HepG2 (cell line): ENCODE results near the gene KRTAP17-1. TPM values are rescaled to one million over a fixed set of nuclear protein-coding genes. Genes with fewer than 3 reads are reported as not detected.

Experiments used
- ATAC-seq: fragments of 200-7000 bp; cut with Tn5 transposase; 3 replicates; pipeline ENCODE4 v1.9.1; 2020; ENCODE audit warnings: mild to moderate bottlenecking, moderate library complexity
- BruUV-seq: library from RNA; stranded (reverse); fragments of 400-500 nt; replicated peaks from 2 replicates; lab custom pipeline; 2021; lab: Mats Ljungman, UMichigan
- CTCF ChIA-PET: fragments of 300-600 bp; formaldehyde crosslinking; extraction: SDS; loops from one replicate; lab custom pipeline; 2021; ENCODE audit warnings: low total read pairs, inconsistent platforms, low intra/inter-chr PET ratio; lab: Yijun Ruan, JAX
- POLR2A ChIA-PET: fragments of 350-600 bp; sonication (Branson Sonifier 250); formaldehyde crosslinking; loops from one replicate; lab custom pipeline; 2020; ENCODE audit warnings: antibody characterized with exemption, inconsistent platforms; lab: Yijun Ruan, JAX
- DNase-seq: peaks from one replicate; pipeline ENCODE4 v3.0.0-alpha.2; 2015; ENCODE audit warnings: low spot score
- FAIRE-seq: peaks from 3 replicates; lab custom pipeline; 2011; peaks lifted over from hg19 to GRCh38; lab: Jason Lieb, UNC
- H2AFZ ChIP-seq: one replicate; pipeline ENCODE4 v1.6.1; 2011; ENCODE audit warnings: low read length, inconsistent platforms
- H3K27ac ChIP-seq: fragments of 300-600 bp; 3 replicates; pipeline ENCODE4 v1.8.0; 2011; ENCODE audit warnings: mixed run types, mild to moderate bottlenecking, mixed read lengths, low read length, inconsistent platforms; ENCODE audit not compliant: insufficient read depth; ENCODE audit errors: extremely low read length
- H3K27me3 ChIP-seq, 2 experiments: fragments of 200-600 bp in 1 of 2; 2 replicates in 1 of 2; 3 replicates in 1 of 2; pipeline versions ENCODE4 v1.6.0 to v1.8.0; 2011; ENCODE audit warnings: low read length in 2 of 2, mild to moderate bottlenecking in 2 of 2, moderate library complexity in 2 of 2, inconsistent platforms in 1 of 2; ENCODE audit not compliant: insufficient read depth in 2 of 2, control insufficient read depth in 1 of 2
- H3K36me3 ChIP-seq, 2 experiments: fragments of 200-600 bp in 1 of 2; replicated peaks in 1 of 2; 2 replicates in 1 of 2; 3 replicates in 1 of 2; pipeline versions ENCODE4 v1.5.1 to v1.8.0; 2011; ENCODE audit warnings: low read length in 2 of 2, inconsistent platforms in 1 of 2; ENCODE audit not compliant: insufficient read depth in 2 of 2, control insufficient read depth in 1 of 2
- H3K4me1 ChIP-seq: 2 replicates; pipeline ENCODE4 v1.5.1; 2012; ENCODE audit warnings: low read length, inconsistent platforms; ENCODE audit not compliant: insufficient read depth
- H3K4me2 ChIP-seq: 2 replicates; pipeline ENCODE4 v1.6.0; 2011; ENCODE audit warnings: low read depth, low read length, inconsistent platforms
- H3K4me3 ChIP-seq, 3 experiments: fragments of 200-600 bp in 1 of 3; sonication (generic), shearing (Covaris generic) in 1 of 3; replicated peaks in 1 of 3; 2 replicates each; pipeline ENCODE4 v1.5.1; 2011 to 2016; ENCODE audit warnings: low read length in 3 of 3, inconsistent platforms in 2 of 3, low read depth in 2 of 3, mild to moderate bottlenecking in 2 of 3, control low read depth in 1 of 3, mixed read lengths in 1 of 3; ENCODE audit not compliant: insufficient read depth in 1 of 3
- H3K79me2 ChIP-seq: one replicate; pipeline ENCODE4 v1.6.1; 2011; ENCODE audit warnings: low read length, inconsistent platforms; ENCODE audit not compliant: insufficient read depth
- H3K9ac ChIP-seq: 2 replicates; pipeline ENCODE4 v1.6.0; 2011; ENCODE audit warnings: mild to moderate bottlenecking, low read depth, low read length, inconsistent platforms; ENCODE audit not compliant: insufficient read depth
- H3K9me3 ChIP-seq: 2 replicates; pipeline ENCODE4 v1.5.1; 2012; ENCODE audit warnings: mild to moderate bottlenecking, low read length
- H4K20me1 ChIP-seq: 2 replicates; pipeline ENCODE4 v1.6.0; 2011; ENCODE audit warnings: inconsistent platforms, mild to moderate bottlenecking, low read length, moderate library complexity; ENCODE audit not compliant: insufficient read depth
- BATF2 ChIP-seq: sonication (generic); formaldehyde crosslinking; IDR thresholded peaks from 2 replicates; pipeline ENCODE4 v1.8.0; 2022; ENCODE audit warnings: mild to moderate bottlenecking, missing genetic modification reagents, moderate library complexity
- EEA1 ChIP-seq: sonication (generic); formaldehyde crosslinking; IDR thresholded peaks from 2 replicates; pipeline ENCODE4 v1.5.1; 2020; ENCODE audit warnings: mild to moderate bottlenecking, missing genetic modification reagents, borderline replicate concordance
- GATA4 ChIP-seq: sonication (generic); IDR thresholded peaks from 2 replicates; pipeline ENCODE4 v1.6.1; 2016; ENCODE audit warnings: antibody characterized with exemption, low read depth, borderline replicate concordance
- GATAD1 ChIP-seq: IDR thresholded peaks from 2 replicates; pipeline ENCODE4 v1.6.1; 2016; ENCODE audit warnings: missing genetic modification reagents, missing compliant biosample characterization
- HIC2 ChIP-seq: sonication (generic); formaldehyde crosslinking; IDR thresholded peaks from 2 replicates; pipeline ENCODE4 v1.9.0; 2022; ENCODE audit warnings: low read depth, missing genetic modification reagents
- RFX5 ChIP-seq: IDR thresholded peaks from 2 replicates; pipeline ENCODE4 v1.6.1; 2011; ENCODE audit warnings: low read depth, low read length, improper control_type of control experiment
- TFAP4 ChIP-seq: sonication (generic); IDR thresholded peaks from 2 replicates; pipeline ENCODE4 v1.6.1; 2016; ENCODE audit warnings: low read depth, borderline replicate concordance
- TGIF2 ChIP-seq: IDR thresholded peaks from 2 replicates; pipeline ENCODE4 v1.6.1; 2016; ENCODE audit warnings: control low read depth, missing compliant biosample characterization
- THRA ChIP-seq: sonication (generic); formaldehyde crosslinking; IDR thresholded peaks from 2 replicates; pipeline ENCODE4 v1.4.0; 2020; ENCODE audit warnings: missing genetic modification reagents, borderline replicate concordance
- WIZ ChIP-seq: sonication (generic); formaldehyde crosslinking; IDR thresholded peaks from 2 replicates; pipeline ENCODE4 v1.5.1; 2020; ENCODE audit warnings: mild to moderate bottlenecking, missing genetic modification reagents
- ZNF276 ChIP-seq: sonication (generic); formaldehyde crosslinking; IDR thresholded peaks from 2 replicates; pipeline ENCODE4 v1.4.0; 2020; ENCODE audit warnings: mild to moderate bottlenecking, low read depth, missing genetic modification reagents
- WGBS: methylation state at CpG from one replicate; pipeline ENCODE4 v1.1.6; 2017; ENCODE audit warnings: low lambda C conversion rate; 5-methylcytosine and 5-hydroxymethylcytosine counted together
- in situ Hi-C: cut with HindIII; loops from 2 replicates; pipeline ENCODE4 v1.10.0; 2017; ENCODE audit warnings: low pct_unique_long_range_greater_than_20kb; ENCODE audit not compliant: extremely low pct_ligation_motif_present
- intact Hi-C: fragments of 100-400 bp; cut with micrococcal nuclease; formaldehyde crosslinking; loops from one replicate; pipeline ENCODE4 v1.10.0; 2022; ENCODE audit not compliant: unreplicated experiment
- polyA plus RNA-seq, 8 experiments: library from polyadenylated mRNA; depleted of rRNA in 3 of 8; stranded (reverse) in 7 of 8; unstranded in 1 of 8; fragments of >200 nt; fragmentation: Illumina TruSeq in 4 of 8; extraction: Trizol in 4 of 8; gene quantifications; 2 replicates each; pipeline versions ENCODE4 v1.2.1 to v1.2.3, GENCODE V29; 2011 to 2016; ENCODE audit warnings: low read depth in 4 of 8, missing spikeins in 1 of 8, mixed read lengths in 1 of 8; ENCODE audit not compliant: insufficient read depth in 1 of 8
- total RNA-seq, 5 experiments: library from RNA; depleted of rRNA; stranded (reverse); fragments of >200 nt; fragmentation: Illumina TruSeq; extraction: Trizol; gene quantifications; 2 replicates each; pipeline ENCODE4 v1.2.3, GENCODE V29; 2016; ENCODE audit warnings: low read depth in 1 of 5

Gene KRTAP17-1
- total and polyA plus RNA-seq, 2 of the 13 experiments (the other 11 are each of a cell fraction or from before 2014, with no cell fraction given), result not detected

- TF ChIP-seq GATAD1 (CRISPR knock-in tag), result no peak
- Histone ChIP-seq H3K79me2 (no peaks in the 10 kb centered on the region), H3K9me3 (peaks cover 11% of the 10 kb centered on the region; the same call in 1 of the 2 replicates), H3K4me2 (no peak overlapping the region), H3K27me3 (no peaks in the 10 kb centered on the region; a peak in 1 of 5 replicates), H3K4me1 (no peaks in the 10 kb centered on the region), H3K4me3 (no peak overlapping the region), H4K20me1 (no peaks in the 10 kb centered on the region), H3K9ac (no peak overlapping the region), H3K36me3 (no peaks in the 10 kb centered on the region), H3K27ac (no peak overlapping the region), H2AFZ (no peak overlapping the region)
- POLR2A ChIA-PET, result no interaction called here
- CTCF ChIA-PET, result no interaction called here
- FAIRE-seq (no peak), ATAC-seq (no peak; the same call in 2 of the 3 replicates), DNase-seq (no peak)
- intact Hi-C loops (no loop called here), in situ Hi-C loops (no loop called here)
- WGBS, result 0% methylated on average over 3 of the region's 3 CpGs
- no TSS peak for BruUV-seq
Observed at GRCh38 chr17:41340494-41340893, 25.0 kb upstream of the KRTAP17-1 start.

- intact Hi-C loops, result no loop called here
- Histone ChIP-seq H3K9me3 (peaks cover 11% of the 10 kb centered on the region; the same call in 1 of the 2 replicates), H3K4me3 (no peak overlapping the region), H3K27ac (no peak overlapping the region), H3K9ac (no peak overlapping the region), H3K4me2 (no peak overlapping the region), H2AFZ (no peak overlapping the region), H3K4me1 (no peaks in the 10 kb centered on the region), H3K36me3 (no peaks in the 10 kb centered on the region), H4K20me1 (no peaks in the 10 kb centered on the region), H3K27me3 (no peaks in the 10 kb centered on the region; a peak in 1 of 5 replicates), H3K79me2 (no peaks in the 10 kb centered on the region)
- BruUV-seq, result no TSS peak
- POLR2A ChIA-PET, result no interaction called here
- CTCF ChIA-PET, result no interaction called here
- WGBS, result 0% methylated on average over 2 of the region's 2 CpGs
- in situ Hi-C loops, result no loop called here
- ATAC-seq (no peak), DNase-seq (no peak), FAIRE-seq (no peak)
- no peak for TF ChIP-seq TGIF2 (CRISPR knock-in tag)
- TF ChIP-seq TFAP4, result no peak
- TF ChIP-seq RFX5, result no peak
- TF ChIP-seq GATA4, result no peak
- TF ChIP-seq EEA1 (CRISPR knock-in tag), result no peak
- no peak for TF ChIP-seq ZNF276 (CRISPR knock-in tag)
- no peak for TF ChIP-seq THRA (CRISPR knock-in tag)
- no peak for TF ChIP-seq WIZ (CRISPR knock-in tag)
- no peak for TF ChIP-seq BATF2
- TF ChIP-seq HIC2 (CRISPR knock-in tag), result no peak
Observed at GRCh38 chr17:41339571-41340172, 24.2 kb upstream of the KRTAP17-1 start.
